ENCODE data around the gene SF3B6. TPM values are rescaled to one million over a fixed set of nuclear protein-coding genes. Genes with fewer than 3 reads are reported as not detected.

Gene SF3B6
- total RNA-seq, 1 experiment from 2014 or later = 123 TPM

DNA sequence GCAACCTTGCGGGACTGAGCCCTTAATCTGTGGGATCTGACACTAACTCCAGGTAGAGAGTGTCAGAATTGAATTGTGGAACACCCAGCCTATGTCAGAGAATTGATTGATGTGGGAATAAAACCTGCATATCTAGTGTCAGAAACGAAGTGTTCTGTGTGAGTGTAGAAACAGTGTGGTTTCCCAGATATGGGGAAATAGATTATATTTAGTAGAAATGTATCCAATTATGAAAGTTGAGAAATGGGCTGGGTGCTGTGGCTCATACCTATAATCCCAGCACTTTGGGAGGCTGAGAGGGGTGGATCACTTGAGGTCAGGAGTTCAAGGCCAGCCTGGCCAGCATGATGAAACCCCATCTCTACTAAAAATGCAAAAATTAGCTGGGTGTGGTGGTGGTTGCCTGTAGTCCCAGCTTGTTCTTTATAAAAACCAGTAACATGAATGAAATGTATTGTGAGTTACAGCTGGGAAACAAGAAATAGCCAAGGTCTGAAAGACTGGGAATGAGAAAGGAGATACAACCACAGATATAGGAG is 12.8 kb upstream of the SF3B6 start:
- intact Hi-C loops (cut with micrococcal nuclease; ENCODE audit: unreplicated experiment) = no loop called here
- Histone ChIP-seq H3K36me3 (ENCODE audit: low read depth) (no peaks in the 10 kb centered on the region), H3K27me3 (ENCODE audit: insufficient read depth, low read depth) (no peaks in the 10 kb centered on the region), H3K9me3 (ENCODE audit: insufficient read depth, low read depth) (no peaks in the 10 kb centered on the region), H4K20me1 (ENCODE audit: insufficient read depth) (no peaks in the 10 kb centered on the region), H3K4me2 (no peak overlapping the region), H3K4me3 (no peak overlapping the region), H3K4me1 (replicated peaks; ENCODE audit: insufficient read depth) (peaks cover 6% of the 10 kb centered on the region; the same call in 1 of the 2 replicates), H2AFZ (no peak overlapping the region), H3F3A (ENCODE audit: insufficient read depth, low read depth) (peaks cover 12% of the 10 kb centered on the region), H3K79me2 (ENCODE audit: low read depth) (no peaks in the 10 kb centered on the region), H3K9me2 (ENCODE audit: insufficient read depth) (no peaks in the 10 kb centered on the region), H3K27ac (no peak overlapping the region)
- TF ChIP-seq, protein P1, sequence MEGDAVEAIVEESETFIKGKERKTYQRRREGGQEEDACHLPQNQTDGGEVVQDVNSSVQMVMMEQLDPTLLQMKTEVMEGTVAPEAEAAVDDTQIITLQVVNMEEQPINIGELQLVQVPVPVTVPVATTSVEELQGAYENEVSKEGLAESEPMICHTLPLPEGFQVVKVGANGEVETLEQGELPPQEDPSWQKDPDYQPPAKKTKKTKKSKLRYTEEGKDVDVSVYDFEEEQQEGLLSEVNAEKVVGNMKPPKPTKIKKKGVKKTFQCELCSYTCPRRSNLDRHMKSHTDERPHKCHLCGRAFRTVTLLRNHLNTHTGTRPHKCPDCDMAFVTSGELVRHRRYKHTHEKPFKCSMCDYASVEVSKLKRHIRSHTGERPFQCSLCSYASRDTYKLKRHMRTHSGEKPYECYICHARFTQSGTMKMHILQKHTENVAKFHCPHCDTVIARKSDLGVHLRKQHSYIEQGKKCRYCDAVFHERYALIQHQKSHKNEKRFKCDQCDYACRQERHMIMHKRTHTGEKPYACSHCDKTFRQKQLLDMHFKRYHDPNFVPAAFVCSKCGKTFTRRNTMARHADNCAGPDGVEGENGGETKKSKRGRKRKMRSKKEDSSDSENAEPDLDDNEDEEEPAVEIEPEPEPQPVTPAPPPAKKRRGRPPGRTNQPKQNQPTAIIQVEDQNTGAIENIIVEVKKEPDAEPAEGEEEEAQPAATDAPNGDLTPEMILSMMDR (conservative IDR thresholded peaks at IDR 0.05) = no peak
- BruUV-seq (replicated peaks) = no TSS peak
- peak in 1 of 2 experiments; percentile 46 for DNase-seq
- ChIA-PET POLR2A (ENCODE audit: unreplicated experiment) (interaction anchor here (0.7 kb wide), 1 partner anchor 158 kb away, joined by 3 read pairs; no protein-coding TSS in a partner anchor), CTCF (no interaction called here)

DNA sequence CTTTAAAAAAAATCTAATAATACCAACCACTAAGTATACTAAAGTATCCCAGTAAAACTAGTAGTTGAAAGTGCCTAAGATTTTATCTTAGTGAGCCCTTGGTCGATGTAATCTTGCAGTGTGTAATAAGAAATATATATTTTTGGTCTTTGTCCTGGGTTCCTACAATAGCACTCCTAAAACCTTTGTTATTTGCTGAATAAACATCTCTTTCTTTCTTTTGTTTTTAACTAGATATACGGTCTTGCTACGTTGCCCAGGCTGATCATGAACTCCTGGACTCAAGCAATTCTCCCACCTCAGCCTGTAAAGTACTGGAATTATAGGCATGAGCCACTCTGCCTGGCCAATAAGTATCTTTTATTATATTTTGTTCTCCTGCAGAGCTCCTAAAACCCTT is 10.9 kb upstream of the SF3B6 start:
- Histone ChIP-seq H3K9me2 (ENCODE audit: insufficient read depth) (no peaks in the 10 kb centered on the region), H3K4me3 (no peak overlapping the region), H2AFZ (no peak overlapping the region), H3K27me3 (ENCODE audit: insufficient read depth, low read depth) (no peaks in the 10 kb centered on the region), H3K4me2 (no peak overlapping the region), H3F3A (ENCODE audit: insufficient read depth, low read depth) (peaks cover 25% of the 10 kb centered on the region), H4K20me1 (ENCODE audit: insufficient read depth) (no peaks in the 10 kb centered on the region), H3K9me3 (ENCODE audit: insufficient read depth, low read depth) (no peaks in the 10 kb centered on the region), H3K27ac (no peak overlapping the region), H3K79me2 (ENCODE audit: low read depth) (no peaks in the 10 kb centered on the region), H3K36me3 (ENCODE audit: low read depth) (no peaks in the 10 kb centered on the region), H3K4me1 (replicated peaks; ENCODE audit: insufficient read depth) (peaks cover 18% of the 10 kb centered on the region)
- no peak for DNase-seq
- no TSS peak for BruUV-seq (replicated peaks)
- POLR2A ChIA-PET (ENCODE audit: unreplicated experiment) = no interaction called here
- TF ChIP-seq EZH2 (IDR thresholded peaks at IDR 0.05; ENCODE audit: low read depth) = no peak
- TF ChIP-seq, protein P1 (conservative IDR thresholded peaks at IDR 0.05) = no peak
- intact Hi-C loops (cut with micrococcal nuclease; ENCODE audit: unreplicated experiment) = no loop called here
- CTCF ChIA-PET = no interaction called here

DNA sequence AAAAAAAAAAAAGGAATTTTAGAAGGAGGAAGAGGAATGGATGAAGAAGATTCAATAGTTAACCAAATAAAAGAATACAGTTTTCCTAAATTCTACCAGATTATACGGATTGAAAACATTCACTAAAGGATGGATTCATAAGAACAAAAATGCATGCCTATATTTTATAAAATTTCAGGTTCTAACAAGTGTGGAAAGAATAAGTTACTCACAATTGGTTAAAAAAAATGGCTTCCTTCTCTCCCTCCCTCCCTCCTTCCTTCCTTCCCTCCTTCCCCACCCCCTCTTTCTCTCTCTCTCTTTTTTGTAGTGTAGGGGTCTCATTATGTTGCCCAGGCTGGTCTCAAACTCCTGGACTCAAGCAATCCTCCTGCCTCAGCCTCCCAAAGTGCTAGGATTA is 10.1 kb upstream of the SF3B6 start:
- H3F3A ChIP-seq (ENCODE audit: insufficient read depth, low read depth) = peaks cover 25% of the 10 kb centered on the region
- H2AFZ ChIP-seq = no peak overlapping the region
- no peak for TF ChIP-seq EZH2 (IDR thresholded peaks at IDR 0.05; ENCODE audit: low read depth)
- TF ChIP-seq, protein P1 (conservative IDR thresholded peaks at IDR 0.05) = no peak
- H3K9me2 ChIP-seq (ENCODE audit: insufficient read depth) = no peaks in the 10 kb centered on the region
- H3K79me2 ChIP-seq (ENCODE audit: low read depth) = no peaks in the 10 kb centered on the region
- CTCF ChIA-PET = no interaction called here
- no peak for DNase-seq
- H3K36me3 ChIP-seq (ENCODE audit: low read depth) = no peaks in the 10 kb centered on the region
- H3K27ac ChIP-seq = no peak overlapping the region
- H3K9me3 ChIP-seq (ENCODE audit: insufficient read depth, low read depth) = no peaks in the 10 kb centered on the region
- no TSS peak for BruUV-seq (replicated peaks)
- intact Hi-C loops (cut with micrococcal nuclease; ENCODE audit: unreplicated experiment) = no loop called here
- H3K4me1 ChIP-seq (replicated peaks; ENCODE audit: insufficient read depth) = peaks cover 18% of the 10 kb centered on the region
- no peak overlapping the region for H3K4me2 ChIP-seq
- no peaks in the 10 kb centered on the region for H4K20me1 ChIP-seq (ENCODE audit: insufficient read depth)
- H3K27me3 ChIP-seq (ENCODE audit: insufficient read depth, low read depth) = no peaks in the 10 kb centered on the region
- no peak overlapping the region for H3K4me3 ChIP-seq
- POLR2A ChIA-PET (ENCODE audit: unreplicated experiment) = no interaction called here

All from PC-9 (cell line).